Uterus (tissue), 4 donors: ENCODE measurements around the gene LAPTM5. TPM values are rescaled to one million over a fixed set of nuclear protein-coding genes. Genes with fewer than 3 reads are reported as not detected.

Experiments
- DNase-seq, 2 donors: peaks; one replicate each; pipeline ENCODE4 v3.0.0-alpha.2; 2019 to 2020
- H3K27ac ChIP-seq, 2 donors: fragments of 200-600 bp; sonication (generic); 1 replicate in 1 of 2; 2 replicates in 1 of 2; pipeline ENCODE4 v1.5.1; 2016 to 2018
- H3K27me3 ChIP-seq, 2 donors: fragments of 200-600 bp; sonication (generic); one replicate each; pipeline ENCODE4 v1.5.1; 2018 to 2019; ENCODE audit warnings: control low read depth in 1 of 2
- H3K36me3 ChIP-seq, 2 donors: fragments of 200-600 bp; sonication (generic); one replicate each; pipeline ENCODE4 v1.5.1; 2019; ENCODE audit warnings: control low read depth in 1 of 2
- H3K4me1 ChIP-seq, 2 donors: fragments of 200-600 bp; sonication (generic); one replicate each; pipeline ENCODE4 v1.5.1; 2018 to 2019; ENCODE audit warnings: control low read depth in 1 of 2
- H3K4me3 ChIP-seq, 2 donors: fragments of 200-600 bp; sonication (generic); 1 replicate in 1 of 2; 2 replicates in 1 of 2; pipeline ENCODE4 v1.5.1; 2018 to 2019; ENCODE audit warnings: mild to moderate bottlenecking in 1 of 2
- H3K9me3 ChIP-seq, 2 donors: fragments of 200-600 bp; sonication (generic); one replicate each; pipeline ENCODE4 v1.5.1; 2019; ENCODE audit warnings: control low read depth in 1 of 2
- CTCF ChIP-seq, 4 experiments: fragments of 200-600 bp in 2 of 4; fragments of 450-650 bp in 2 of 4; sonication (generic) in 2 of 4; IDR thresholded peaks; one replicate each; pipeline ENCODE4 v1.5.1; 2016 to 2019; ENCODE audit warnings: antibody characterized with exemption in 4 of 4, mild to moderate bottlenecking in 2 of 4, moderate library complexity in 1 of 4
- POLR2A ChIP-seq, 2 donors: fragments of 450-650 bp; IDR thresholded peaks; one replicate each; pipeline ENCODE4 v1.6.1; 2016; ENCODE audit warnings: antibody characterized with exemption in 2 of 2, mild to moderate bottlenecking in 1 of 2, moderate library complexity in 1 of 2
- intact Hi-C: fragments of 100-400 bp; cut with DNase I; formaldehyde crosslinking; loops from one replicate; pipeline ENCODE4 v1.15.1; 2023; ENCODE audit warnings: low total_unique reads
- total RNA-seq, 4 donors: library from RNA; depleted of rRNA in 3 of 4; stranded (reverse); fragments of >200 nt in 3 of 4; gene quantifications; one replicate each; pipeline versions ENCODE4 v1.1.0 to v1.2.4, GENCODE V29; 2014 to 2023
- donor health status: DM: yes; HTN: yes; CAD: no.

The LAPTM5 gene
- total RNA-seq, 4 donors from 2014 or later: 6.1 to 76.8 (median 15.8) TPM

DNA sequence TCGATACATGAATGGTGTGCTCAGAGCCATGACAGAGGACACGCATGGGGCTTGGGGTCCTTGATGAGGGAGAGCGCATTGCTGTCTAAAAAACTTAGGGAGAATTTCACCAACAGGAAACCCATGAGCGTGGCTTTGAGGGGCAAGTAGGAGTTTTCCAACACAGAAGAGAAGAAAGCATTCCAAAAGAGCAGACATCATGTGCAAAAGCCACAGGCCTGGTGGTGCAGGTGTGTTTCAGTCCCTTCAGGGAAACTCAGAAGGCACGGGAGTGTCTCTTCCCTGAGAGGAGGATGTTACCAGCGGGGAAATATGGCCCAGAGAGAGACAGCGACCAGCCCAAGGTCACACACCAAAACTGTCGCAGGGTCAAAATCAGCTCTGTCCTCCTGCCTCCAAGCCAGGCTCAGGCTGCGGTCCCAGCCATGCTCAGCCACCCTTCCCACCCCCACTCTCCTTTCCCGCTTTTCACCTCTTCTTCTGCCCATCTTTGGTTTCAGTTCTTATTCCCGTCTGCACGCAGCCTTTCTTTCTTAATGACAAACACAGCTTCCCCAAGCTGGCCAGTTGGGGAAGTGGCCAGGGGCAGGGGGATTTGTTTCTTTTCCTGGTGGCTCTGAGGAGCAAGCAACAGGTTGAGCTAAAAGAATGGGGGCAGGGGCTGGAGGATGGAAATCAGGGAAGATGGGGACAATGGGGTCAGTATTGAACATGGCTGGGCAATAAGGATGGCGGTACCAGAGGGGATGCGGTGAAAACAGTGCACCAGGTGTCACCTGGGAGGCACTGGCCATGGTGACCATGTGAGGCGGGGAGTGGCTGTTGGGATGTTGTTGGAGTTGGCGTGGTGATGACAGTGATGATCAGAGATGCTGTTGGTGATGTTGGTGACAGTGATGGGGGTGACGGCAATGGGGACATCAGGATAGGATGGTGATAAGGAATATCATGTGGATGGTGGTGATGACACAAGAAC, 10.3 kb downstream of the LAPTM5 start:
- Histone ChIP-seq H3K4me3 (no peak overlapping the region), H3K36me3 (no peaks in the 10 kb centered on the region), H3K27me3 (no peaks in the 10 kb centered on the region), H3K4me1 (no peaks in the 10 kb centered on the region), H3K27ac (no peak overlapping the region), H3K9me3 (no peaks in the 10 kb centered on the region)
- no peak for DNase-seq
- TF ChIP-seq POLR2A (IDR thresholded peaks at IDR 0.05) (no peak), CTCF (IDR thresholded peaks at IDR 0.05) (no peak)
- intact Hi-C loops: no loop called here

DNA sequence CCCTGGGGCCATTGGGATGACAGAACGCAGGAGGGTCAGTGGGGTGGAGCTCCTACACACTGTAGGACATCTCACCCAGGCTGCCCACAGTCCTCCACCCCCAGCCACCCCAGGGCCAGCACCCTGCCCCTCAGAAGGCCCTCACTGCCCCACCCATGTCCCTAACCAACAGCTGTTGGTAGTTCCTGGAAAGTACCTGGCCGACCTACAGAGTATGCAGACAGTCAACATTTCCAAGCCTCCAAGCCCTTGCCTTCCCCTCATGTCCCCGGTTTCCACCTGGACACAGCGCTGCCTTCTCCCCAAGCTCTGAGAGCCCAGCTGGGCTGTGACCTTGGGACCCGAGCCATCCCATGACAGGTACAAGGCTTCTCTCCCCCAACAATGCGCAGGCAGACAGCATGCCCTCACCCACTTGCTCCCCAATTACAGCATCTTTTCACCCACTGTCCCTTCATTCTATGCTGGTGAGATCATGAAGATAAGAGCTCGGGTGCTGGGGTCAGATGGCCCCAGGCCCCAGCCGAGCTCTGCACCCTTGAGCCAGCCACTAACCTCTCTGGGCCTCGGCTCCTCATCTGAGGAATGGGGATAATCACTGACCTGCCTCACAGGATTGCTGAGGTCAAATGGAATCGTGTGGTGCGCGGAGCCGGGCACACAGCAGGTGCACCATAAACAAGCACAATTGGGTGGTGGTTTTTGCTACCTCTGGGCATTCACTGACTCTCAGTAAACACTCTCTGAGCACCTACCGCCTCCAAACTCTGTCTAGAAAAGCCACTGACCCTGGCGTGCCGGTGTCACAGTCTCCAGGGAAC, 11.2 kb downstream of the LAPTM5 start:
- Histone ChIP-seq H3K4me1 (no peaks in the 10 kb centered on the region), H3K9me3 (no peaks in the 10 kb centered on the region), H3K36me3 (no peaks in the 10 kb centered on the region), H3K27ac (peak overlapping the region in 1 of 2 donors; percentile 10), H3K27me3 (no peaks in the 10 kb centered on the region), H3K4me3 (no peak overlapping the region)
- intact Hi-C loops: no loop called here
- DNase-seq: no peak
- no peak for TF ChIP-seq POLR2A (IDR thresholded peaks at IDR 0.05)
- no peak for TF ChIP-seq CTCF (IDR thresholded peaks at IDR 0.05)

GRCh38 chr1:30745834-30746208, 11.8 kb downstream of the LAPTM5 start:
- H3K4me3 ChIP-seq: no peak overlapping the region
- TF ChIP-seq POLR2A (IDR thresholded peaks at IDR 0.05): no peak
- TF ChIP-seq CTCF (IDR thresholded peaks at IDR 0.05): no peak
- H3K36me3 ChIP-seq: no peaks in the 10 kb centered on the region
- H3K4me1 ChIP-seq: no peaks in the 10 kb centered on the region
- no peak for DNase-seq
- H3K9me3 ChIP-seq: no peaks in the 10 kb centered on the region
- H3K27ac ChIP-seq: peak overlapping the region in 1 of 2 donors; percentile 10
- intact Hi-C loops: no loop called here
- no peaks in the 10 kb centered on the region for H3K27me3 ChIP-seq

GRCh38 chr1:30745156-30745833, 12.3 kb downstream of the LAPTM5 start:
- no peaks in the 10 kb centered on the region for H3K36me3 ChIP-seq
- H3K9me3 ChIP-seq: no peaks in the 10 kb centered on the region
- H3K27me3 ChIP-seq: no peaks in the 10 kb centered on the region
- H3K4me1 ChIP-seq: no peaks in the 10 kb centered on the region
- no peak for DNase-seq
- H3K27ac ChIP-seq: no peak overlapping the region
- no peak overlapping the region for H3K4me3 ChIP-seq
- intact Hi-C loops: no loop called here
- TF ChIP-seq CTCF (IDR thresholded peaks at IDR 0.05) (no peak), POLR2A (IDR thresholded peaks at IDR 0.05) (no peak)
